A673 (cell line): ENCODE data around the gene PITPNM2. TPM values are rescaled to one million over a fixed set of nuclear protein-coding genes. Genes with fewer than 3 reads are reported as not detected.
"Not testable (repeated sequence)": the region's sequence is repeated elsewhere in the genome, so short reads cannot be mapped to it uniquely, and the experiment has no call there.

Source experiments
- BruUV-seq: library from RNA; stranded (reverse); fragments of 400-500 nt; replicated peaks from 2 replicates; lab custom pipeline; 2021; lab: Mats Ljungman, UMichigan
- CTCF ChIA-PET: fragments of 300-600 bp; sonication (Branson Sonifier 250); formaldehyde crosslinking; loops from one replicate; lab custom pipeline; 2022; ENCODE audit warnings: antibody characterized with exemption; lab: Charles Lee
- POLR2A ChIA-PET: fragments of 300-600 bp; sonication (Branson Sonifier 250); formaldehyde crosslinking; loops from one replicate; lab custom pipeline; 2022; ENCODE audit warnings: antibody characterized with exemption; ENCODE audit not compliant: low non-redundant PET; lab: Charles Lee
- DNase-seq: peaks from one replicate; pipeline ENCODE4 v3.0.0-alpha.2; 2015; ENCODE audit warnings: low spot score
- H3K27ac ChIP-seq: fragments of 200-600 bp; sonication (generic); 2 replicates; pipeline ENCODE4 v1.5.1; 2016; ENCODE audit warnings: mixed run types, low read depth, mild to moderate bottlenecking, mixed read lengths, antibody characterized with exemption, low read length; ENCODE audit not compliant: poor library complexity, severe bottlenecking
- H3K27me3 ChIP-seq: fragments of 200-600 bp; sonication (generic); replicated peaks from 2 replicates; pipeline ENCODE4 v1.6.1; 2017; ENCODE audit warnings: mixed run types, low read depth, mild to moderate bottlenecking, mixed read lengths, antibody characterized with exemption, low read length; ENCODE audit not compliant: insufficient read depth, poor library complexity
- H3K36me3 ChIP-seq: fragments of 200-600 bp; sonication (generic); 2 replicates; pipeline ENCODE4 v1.6.1; 2016; ENCODE audit warnings: mixed run types, mild to moderate bottlenecking, mixed read lengths, antibody characterized with exemption, low read length; ENCODE audit not compliant: insufficient read depth, poor library complexity, severe bottlenecking
- H3K4me1 ChIP-seq: fragments of 200-600 bp; sonication (generic); 2 replicates; pipeline ENCODE4 v1.6.1; 2017; ENCODE audit warnings: mixed run types, mild to moderate bottlenecking, mixed read lengths, antibody characterized with exemption, low read length; ENCODE audit not compliant: insufficient read depth, poor library complexity, severe bottlenecking
- H3K4me3 ChIP-seq: fragments of 200-600 bp; sonication (generic); 2 replicates; pipeline ENCODE4 v1.5.1; 2016; ENCODE audit warnings: low read depth, mixed run types, mild to moderate bottlenecking, mixed read lengths, low read length; ENCODE audit not compliant: poor library complexity, severe bottlenecking
- H3K9me3 ChIP-seq: fragments of 200-600 bp; sonication (generic); 2 replicates; pipeline ENCODE4 v1.6.1; 2016; ENCODE audit warnings: mixed run types, low read depth, mild to moderate bottlenecking, mixed read lengths, antibody characterized with exemption, low read length; ENCODE audit not compliant: poor library complexity, severe bottlenecking
- CTCF ChIP-seq: fragments of 300-800, 200-600 bp; sonication (generic); conservative IDR thresholded peaks from 2 replicates; pipeline ENCODE4 v1.5.1; 2017; ENCODE audit warnings: low read depth, mild to moderate bottlenecking, antibody characterized with exemption, low read length, moderate library complexity, mixed read lengths
- EZH2 ChIP-seq: fragments of 200-600 bp; sonication (generic); IDR thresholded peaks from 2 replicates; pipeline ENCODE4 v1.6.1; 2017; ENCODE audit warnings: borderline replicate concordance, low read depth, mild to moderate bottlenecking, mixed read lengths, antibody characterized with exemption, low read length; ENCODE audit not compliant: poor library complexity, severe bottlenecking
- intact Hi-C: fragments of 100-400 bp; cut with micrococcal nuclease; formaldehyde crosslinking; loops from one replicate; pipeline ENCODE4 v1.10.0; 2022; ENCODE audit not compliant: unreplicated experiment
- total RNA-seq: library from RNA; stranded (reverse); gene quantifications from 2 replicates; pipeline ENCODE4 v1.2.3, GENCODE V29; 2021

The PITPNM2 gene
- total RNA-seq, 1 experiment from 2014 or later = 6.4 TPM

GRCh38 chr12:123104809-123105208, 46.1 kb downstream of the PITPNM2 start:
- no peak overlapping the region for H3K4me3 ChIP-seq
- H3K4me1 ChIP-seq = peaks cover 12% of the 10 kb centered on the region
- CTCF ChIA-PET = no interaction called here
- BruUV-seq = no TSS peak
- POLR2A ChIA-PET = no interaction called here
- no peaks in the 10 kb centered on the region for H3K27me3 ChIP-seq
- TF ChIP-seq CTCF (no peak), EZH2 (no peak)
- no peaks in the 10 kb centered on the region for H3K36me3 ChIP-seq
- no peak for DNase-seq
- intact Hi-C loops = no loop called here
- no peaks in the 10 kb centered on the region for H3K9me3 ChIP-seq
- no peak overlapping the region for H3K27ac ChIP-seq

GRCh38 chr12:123104094-123104493, 46.8 kb downstream of the PITPNM2 start:
- BruUV-seq, H3K9me3 ChIP-seq, DNase-seq, H3K36me3 ChIP-seq, CTCF ChIA-PET, POLR2A ChIA-PET, H3K27ac ChIP-seq, H3K27me3 ChIP-seq, intact Hi-C loops, H3K4me3 ChIP-seq: not testable (repeated sequence)
- H3K4me1 ChIP-seq = peaks cover 12% of the 10 kb centered on the region

GRCh38 chr12:123102781-123103503, 47.9 kb downstream of the PITPNM2 start:
- Histone ChIP-seq H3K9me3 (no peaks in the 10 kb centered on the region), H3K27ac (no peak overlapping the region), H3K36me3 (no peaks in the 10 kb centered on the region), H3K4me1 (peaks cover 11% of the 10 kb centered on the region), H3K4me3 (no peak overlapping the region), H3K27me3 (no peaks in the 10 kb centered on the region)
- ChIA-PET CTCF (no interaction called here), POLR2A (no interaction called here)
- BruUV-seq = no TSS peak
- no peak for DNase-seq
- intact Hi-C loops = no loop called here
- no peak for TF ChIP-seq EZH2
- TF ChIP-seq CTCF = no peak

- ChIA-PET CTCF (no interaction called here), POLR2A (no interaction called here)
- Histone ChIP-seq H3K4me3 (no peak overlapping the region), H3K27me3 (no peaks in the 10 kb centered on the region), H3K27ac (no peak overlapping the region), H3K4me1 (peaks cover 5% of the 10 kb centered on the region), H3K36me3 (no peaks in the 10 kb centered on the region), H3K9me3 (no peaks in the 10 kb centered on the region)
- intact Hi-C loops = no loop called here
- BruUV-seq = no TSS peak
- DNase-seq = no peak
- no peak for TF ChIP-seq CTCF
- no peak for TF ChIP-seq EZH2
These were observed 48.5 kb downstream of the PITPNM2 start for GRCh38 chr12:123102366-123102765.
